ENCODE measurements around the gene TCP1. TPM values are rescaled to one million over a fixed set of nuclear protein-coding genes. Genes with fewer than 3 reads are reported as not detected.
A peak's percentile ranks its signal among the peaks of the same experiment; 100 is the strongest.
"Not testable (repeated sequence)": the region's sequence is repeated elsewhere in the genome, so short reads cannot be mapped to it uniquely, and the experiment has no call there.

Gene TCP1
- total RNA-seq, 1 donor: 285 TPM

DNA sequence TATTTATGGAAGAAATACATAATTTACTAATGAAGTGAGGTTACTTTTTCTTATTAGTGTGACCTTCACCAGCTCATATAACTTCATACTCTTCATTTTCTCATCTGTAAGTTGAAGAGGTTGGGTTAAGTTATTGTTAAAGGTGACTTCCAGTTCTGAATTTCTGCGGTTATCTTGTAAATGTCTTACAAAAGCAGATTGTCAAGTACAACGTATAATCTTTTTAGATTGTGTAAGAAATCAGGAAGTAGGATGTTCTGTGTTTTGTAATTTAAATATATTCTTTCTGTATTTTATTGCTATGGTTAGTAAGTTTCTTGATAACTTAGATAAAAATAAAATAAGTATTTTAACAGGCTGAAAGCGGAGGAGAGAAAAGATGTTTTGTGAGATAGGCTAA lies 50.1 kb downstream of the TCP1 start:
- TF ChIP-seq, protein P1, sequence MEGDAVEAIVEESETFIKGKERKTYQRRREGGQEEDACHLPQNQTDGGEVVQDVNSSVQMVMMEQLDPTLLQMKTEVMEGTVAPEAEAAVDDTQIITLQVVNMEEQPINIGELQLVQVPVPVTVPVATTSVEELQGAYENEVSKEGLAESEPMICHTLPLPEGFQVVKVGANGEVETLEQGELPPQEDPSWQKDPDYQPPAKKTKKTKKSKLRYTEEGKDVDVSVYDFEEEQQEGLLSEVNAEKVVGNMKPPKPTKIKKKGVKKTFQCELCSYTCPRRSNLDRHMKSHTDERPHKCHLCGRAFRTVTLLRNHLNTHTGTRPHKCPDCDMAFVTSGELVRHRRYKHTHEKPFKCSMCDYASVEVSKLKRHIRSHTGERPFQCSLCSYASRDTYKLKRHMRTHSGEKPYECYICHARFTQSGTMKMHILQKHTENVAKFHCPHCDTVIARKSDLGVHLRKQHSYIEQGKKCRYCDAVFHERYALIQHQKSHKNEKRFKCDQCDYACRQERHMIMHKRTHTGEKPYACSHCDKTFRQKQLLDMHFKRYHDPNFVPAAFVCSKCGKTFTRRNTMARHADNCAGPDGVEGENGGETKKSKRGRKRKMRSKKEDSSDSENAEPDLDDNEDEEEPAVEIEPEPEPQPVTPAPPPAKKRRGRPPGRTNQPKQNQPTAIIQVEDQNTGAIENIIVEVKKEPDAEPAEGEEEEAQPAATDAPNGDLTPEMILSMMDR (IDR thresholded peaks at IDR 0.05; ENCODE audit: insufficient read depth, low read depth, low read length): no peak
- H3K4me3 ChIP-seq (ENCODE audit: low read depth, low read length): no peak overlapping the region
- peak; percentile 41 for DNase-seq (ENCODE audit: low read depth)

DNA sequence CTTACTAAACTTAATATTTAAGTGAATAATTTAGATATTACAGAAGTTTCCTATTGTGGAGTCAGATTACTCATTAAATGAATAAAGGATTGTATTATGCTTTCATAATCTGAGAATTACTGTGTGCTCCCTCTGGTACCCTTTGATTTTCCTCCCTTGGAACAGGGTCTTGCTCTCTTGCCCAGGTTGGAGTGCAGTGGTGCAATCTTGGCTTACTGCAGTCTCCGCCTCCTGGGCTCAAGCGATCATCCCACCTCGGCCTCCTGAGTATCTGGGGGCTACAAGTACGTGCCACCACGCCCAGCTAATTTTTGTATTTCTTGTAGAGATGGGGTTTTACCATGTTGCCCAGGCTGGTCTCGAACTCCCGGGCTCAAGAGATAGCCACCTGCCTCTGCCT lies 52.5 kb downstream of the TCP1 start:
- no peak overlapping the region for H3K4me3 ChIP-seq (ENCODE audit: low read depth, low read length)
- DNase-seq (ENCODE audit: low read depth): no peak
- TF ChIP-seq, protein P1 (IDR thresholded peaks at IDR 0.05; ENCODE audit: insufficient read depth, low read depth, low read length): no peak

DNA sequence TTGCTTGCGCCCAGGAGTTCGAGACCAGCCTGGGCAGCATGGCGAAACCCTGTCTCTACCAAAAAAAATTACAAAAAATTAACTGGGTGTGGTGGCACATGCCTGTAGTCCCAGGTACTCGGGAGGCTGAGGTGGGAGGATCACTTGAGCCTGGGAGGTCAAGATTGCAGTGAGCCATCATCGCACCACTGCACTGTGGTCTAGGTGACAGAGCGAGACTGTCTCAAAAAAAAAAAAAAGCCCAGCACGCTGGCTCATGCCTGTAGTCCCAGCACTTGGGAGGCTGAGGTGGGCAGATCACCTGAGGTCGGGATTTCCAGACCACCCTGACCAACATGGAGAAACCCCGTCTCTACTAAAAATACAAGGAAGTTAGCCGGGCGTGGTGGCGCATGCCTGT lies 56.0 kb downstream of the TCP1 start:
- DNase-seq (ENCODE audit: low read depth); H3K4me3 ChIP-seq (ENCODE audit: low read depth, low read length): not testable (repeated sequence)

DNA sequence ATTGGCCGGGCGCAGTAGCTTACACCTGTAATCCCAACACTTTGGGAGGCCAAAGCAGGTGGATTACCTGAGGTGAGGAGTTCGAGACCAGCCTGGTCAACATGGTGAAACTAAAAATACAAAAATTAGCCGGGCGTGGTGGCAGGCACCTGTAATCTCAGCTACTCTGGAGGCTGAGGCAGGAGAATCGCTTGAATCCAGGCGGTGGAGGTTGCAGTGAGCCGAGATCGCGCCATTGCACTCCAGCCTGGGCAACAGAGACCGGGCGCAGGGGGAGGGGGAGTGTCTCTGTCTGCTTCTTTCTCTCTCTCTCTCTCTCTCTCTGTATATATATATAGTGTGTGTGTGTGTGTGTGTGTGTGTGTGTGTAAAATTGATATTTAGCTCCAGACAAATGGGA lies 56.9 kb downstream of the TCP1 start:
- not testable (repeated sequence) for H3K4me3 ChIP-seq (ENCODE audit: low read depth, low read length); DNase-seq (ENCODE audit: low read depth)

DNA sequence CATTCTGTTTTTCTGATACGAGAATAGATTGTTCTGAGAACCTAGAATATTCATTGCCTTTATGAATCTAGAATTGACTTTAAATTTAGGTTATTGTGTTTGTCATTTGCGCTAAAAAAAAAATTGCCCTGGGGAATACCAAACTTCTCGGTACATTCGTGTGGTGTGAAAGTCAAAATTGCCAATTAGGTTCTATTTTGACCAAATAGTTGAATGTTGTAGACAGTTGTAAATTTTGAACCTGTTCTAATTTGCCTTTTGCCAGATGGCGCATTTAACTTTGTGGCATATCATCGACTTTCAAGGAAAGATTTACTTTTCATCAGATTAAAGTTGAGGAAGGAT lies 59.1 kb downstream of the TCP1 start:
- DNase-seq (ENCODE audit: low read depth): no peak
- TF ChIP-seq, protein P1 (IDR thresholded peaks at IDR 0.05; ENCODE audit: insufficient read depth, low read depth, low read length): no peak
- no peak overlapping the region for H3K4me3 ChIP-seq (ENCODE audit: low read depth, low read length)

DNA sequence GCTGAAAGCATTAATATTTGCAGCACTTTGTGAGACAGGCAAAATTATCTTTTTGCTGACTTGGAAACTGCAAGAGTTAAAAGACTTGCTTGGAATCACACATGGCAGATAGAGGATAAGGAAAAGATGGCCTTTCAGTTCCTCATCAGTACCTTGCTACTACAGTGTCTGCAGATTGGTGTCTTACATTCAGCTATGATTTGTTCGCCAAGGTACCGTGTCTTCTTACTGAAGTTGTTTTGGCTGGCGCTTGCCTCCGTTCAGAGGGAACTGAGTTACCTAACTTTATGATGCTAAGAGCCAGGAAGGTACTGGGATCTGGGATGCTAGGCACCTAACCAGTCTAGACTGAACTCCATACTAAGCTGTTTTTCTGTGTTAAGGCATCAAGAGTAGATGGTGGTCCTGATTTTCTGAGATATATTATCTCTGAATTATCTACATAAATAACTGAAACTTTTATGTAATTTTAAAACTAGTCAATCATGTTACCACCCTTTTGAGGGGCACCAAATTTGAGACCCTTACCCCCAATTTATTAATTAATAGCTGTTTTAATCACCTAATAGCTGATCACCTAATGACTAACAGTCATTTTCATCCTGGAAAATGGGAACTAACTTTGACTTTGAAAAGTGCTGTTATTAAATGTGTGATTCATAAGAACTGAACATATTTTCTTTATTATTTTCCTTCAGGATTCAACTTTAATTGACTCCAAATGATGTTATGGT lies 59.6 kb downstream of the TCP1 start:
- H3K4me3 ChIP-seq (ENCODE audit: low read depth, low read length): peak overlapping the region; percentile 90
- DNase-seq (ENCODE audit: low read depth): peak; percentile 28
- TF ChIP-seq, protein P1 (IDR thresholded peaks at IDR 0.05; ENCODE audit: insufficient read depth, low read depth, low read length): no peak

DNA sequence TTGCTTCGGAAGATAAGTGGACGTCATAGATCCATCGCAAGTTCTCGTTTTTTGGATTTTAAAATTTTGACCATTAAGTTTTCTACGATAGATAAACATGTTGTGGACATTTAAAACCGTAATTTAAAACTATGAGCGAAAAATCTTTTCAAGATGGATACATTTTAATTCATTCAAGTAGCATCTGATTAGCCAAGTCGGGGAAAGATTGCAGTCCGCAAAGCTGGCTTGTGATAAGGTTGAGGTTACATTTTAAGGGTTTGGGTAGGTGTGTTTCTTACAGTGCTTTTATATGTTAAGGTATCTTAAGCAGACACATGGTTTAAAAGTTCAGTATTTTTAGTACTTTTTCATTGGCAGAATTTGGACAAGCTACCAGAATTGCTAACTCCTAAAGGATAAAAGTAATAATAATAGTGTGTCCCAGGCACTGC lies 60.9 kb downstream of the TCP1 start:
- DNase-seq (ENCODE audit: low read depth): no peak
- TF ChIP-seq, protein P1 (IDR thresholded peaks at IDR 0.05; ENCODE audit: insufficient read depth, low read depth, low read length): no peak
- H3K4me3 ChIP-seq (ENCODE audit: low read depth, low read length): peak overlapping the region; percentile 90

Small RNA genes lying within 50 kb of the gene (small RNA-seq; reads per million reads assigned to genes)
- gene SNORA20 (650 reads per million, percentile 99 among the genes with 10 or more reads in this experiment), gene SNORA29 (not detected)

Other genes starting within 250 kb of the TCP1 start
- 200 and 775 TPM in 2 replicates for gene SOD2, start 96.4 kb downstream of the TCP1 start, total RNA-seq
- gene WTAP, start 62.1 kb downstream of the TCP1 start, total RNA-seq: 89.5 and 159 TPM in 2 replicates
- gene ACAT2, start 27.6 kb downstream of the TCP1 start, total RNA-seq: 115 and 119 TPM in 2 replicates
- gene MRPL18, start 865 bp upstream of the TCP1 start, total RNA-seq: 97.3 and 107 TPM in 2 replicates
- gene PNLDC1, start 10.7 kb upstream of the TCP1 start, total RNA-seq: 0.32 TPM in 1 of 2 replicates, not detected in the other
- not detected in 2 replicates for gene MAS1, start 101.4 kb upstream of the TCP1 start, total RNA-seq
- gene IGF2R, start 179.5 kb upstream of the TCP1 start, total RNA-seq: 130 and 132 TPM in 2 replicates